Keratinocyte (primary cell): ENCODE measurements around the gene ABL1. TPM values are rescaled to one million over a fixed set of nuclear protein-coding genes. Genes with fewer than 3 reads are reported as not detected.

Source experiments
- DNase-seq: peaks from one replicate; pipeline ENCODE4 v3.0.0-alpha.2; 2011; ENCODE audit warnings: low read depth, missing footprints, low spot score
- FAIRE-seq: peaks from 2 replicates; lab custom pipeline; 2011; peaks lifted over from hg19 to GRCh38; lab: Jason Lieb, UNC
- H2AFZ ChIP-seq: 2 replicates; pipeline ENCODE4 v1.6.0; 2012; ENCODE audit warnings: low read length, control low read depth, inconsistent platforms; ENCODE audit not compliant: control insufficient read depth
- H3K27ac ChIP-seq: 2 replicates; pipeline ENCODE4 v1.5.1; 2011; ENCODE audit warnings: low read length; ENCODE audit not compliant: control insufficient read depth, insufficient read depth
- H3K27me3 ChIP-seq: 3 replicates; pipeline ENCODE4 v1.6.0; 2011; ENCODE audit warnings: low read length; ENCODE audit not compliant: control insufficient read depth, insufficient read depth; ENCODE audit errors: extremely low read depth
- H3K36me3 ChIP-seq, 2 experiments: 2 replicates in 1 of 2; 3 replicates in 1 of 2; pipeline ENCODE4 v1.5.1; 2011; ENCODE audit warnings: low read length in 2 of 2, mild to moderate bottlenecking in 1 of 2; ENCODE audit not compliant: control insufficient read depth in 2 of 2, insufficient read depth in 2 of 2; ENCODE audit errors: extremely low read depth in 1 of 2
- H3K4me1 ChIP-seq: 3 replicates; pipeline ENCODE4 v1.5.1; 2011; ENCODE audit warnings: low read length; ENCODE audit not compliant: control insufficient read depth, insufficient read depth; ENCODE audit errors: extremely low read depth
- H3K4me2 ChIP-seq: 3 replicates; pipeline ENCODE4 v1.6.0; 2011; ENCODE audit warnings: low read depth, low read length; ENCODE audit not compliant: control insufficient read depth, insufficient read depth; ENCODE audit errors: extremely low read depth
- H3K4me3 ChIP-seq, 3 experiments: fragments of 200-600 bp in 1 of 3; sonication (generic) in 1 of 3; 2 replicates in 2 of 3; 3 replicates in 1 of 3; pipeline ENCODE4 v1.5.1; 2011 to 2016; ENCODE audit warnings: low read length in 3 of 3, mild to moderate bottlenecking in 3 of 3, control low read depth in 2 of 3, inconsistent platforms in 1 of 3, low read depth in 1 of 3, mixed read lengths in 1 of 3, mixed run types in 1 of 3, moderate library complexity in 1 of 3; ENCODE audit not compliant: control insufficient read depth in 2 of 3, insufficient read depth in 2 of 3; ENCODE audit errors: extremely low read depth in 1 of 3
- H3K79me2 ChIP-seq: 2 replicates; pipeline ENCODE4 v1.6.0; 2012; ENCODE audit warnings: low read length; ENCODE audit not compliant: control insufficient read depth, insufficient read depth
- H3K9ac ChIP-seq: 3 replicates; pipeline ENCODE4 v1.6.0; 2011; ENCODE audit warnings: low read length; ENCODE audit not compliant: control insufficient read depth, insufficient read depth; ENCODE audit errors: extremely low read depth
- H3K9me1 ChIP-seq: 3 replicates; pipeline ENCODE4 v1.6.0; 2011; ENCODE audit warnings: low read length; ENCODE audit not compliant: control insufficient read depth, insufficient read depth; ENCODE audit errors: extremely low read depth
- H3K9me3 ChIP-seq: 2 replicates; pipeline ENCODE4 v1.5.1; 2012; ENCODE audit warnings: low read depth, low read length; ENCODE audit not compliant: control insufficient read depth
- H4K20me1 ChIP-seq: 3 replicates; pipeline ENCODE4 v1.6.0; 2011; ENCODE audit warnings: low read length; ENCODE audit not compliant: control insufficient read depth, insufficient read depth; ENCODE audit errors: extremely low read depth
- CTCF ChIP-seq, 3 experiments: IDR thresholded peaks in 1 of 3; conservative IDR thresholded peaks in 1 of 3; optimal IDR thresholded peaks in 1 of 3; 2 replicates in 2 of 3; 3 replicates in 1 of 3; pipeline versions ENCODE3 to v1.5.1; 2011; ENCODE audit warnings: low read length in 3 of 3, mild to moderate bottlenecking in 3 of 3, moderate library complexity in 2 of 3, control low read depth in 1 of 3, inconsistent platforms in 1 of 3; ENCODE audit not compliant: insufficient read depth in 2 of 3; ENCODE audit errors: extremely low read depth in 1 of 3
- EZH2 ChIP-seq: IDR thresholded peaks from one replicate; pipeline ENCODE4 v1.6.1; 2012; ENCODE audit warnings: inconsistent platforms, mild to moderate bottlenecking, low read length, moderate library complexity
- dilution Hi-C: fragments of 300-500 bp; cut with MboI; formaldehyde crosslinking; loops from one replicate; pipeline ENCODE4 v1.7.0; 2020; ENCODE audit warnings: low sequenced_read_pairs; ENCODE audit not compliant: extremely low pct_ligation_motif_present
- polyA plus RNA-seq, 5 experiments: library from polyadenylated mRNA; depleted of rRNA in 3 of 5; stranded (reverse) in 3 of 5; stranded (forward) in 1 of 5; unstranded in 1 of 5; fragments of >200 nt; gene quantifications; 1 replicate in 1 of 5; 2 replicates in 3 of 5; 3 replicates in 1 of 5; pipeline versions ENCODE4 v1.2.1 to v1.2.3, GENCODE V29; 2011 to 2012; ENCODE audit warnings: missing spikeins in 2 of 5, low read depth in 1 of 5, low replicate concordance in 1 of 5

Gene ABL1
- polyA plus RNA-seq, 1 donor (not counting 4 experiments of a cell fraction or from before 2014, with no cell fraction given) = 17.0 TPM

- Histone ChIP-seq H3K36me3 (no peaks in the 10 kb centered on the region), H3K27me3 (no peaks in the 10 kb centered on the region), H3K9me3 (no peaks in the 10 kb centered on the region), H3K79me2 (peaks cover 49% of the 10 kb centered on the region), H3K4me1 (peaks cover 23% of the 10 kb centered on the region), H4K20me1 (no peaks in the 10 kb centered on the region), H3K27ac (peak overlapping the region; percentile 78), H3K9me1 (no peaks in the 10 kb centered on the region), H3K9ac (peak overlapping the region; percentile 91), H3K4me2 (peak overlapping the region; percentile 79), H2AFZ (peak overlapping the region; percentile 38), H3K4me3 (peak overlapping the region; percentile 60 to 84 (median 79))
- no peak for DNase-seq
- dilution Hi-C loops = no loop called here
- no peak for FAIRE-seq
- TF ChIP-seq CTCF (optimal IDR thresholded peaks at IDR 0.05 in 1 of 3, IDR thresholded peaks at IDR 0.05 in 1 of 3, conservative IDR thresholded peaks at IDR 0.05 in 1 of 3; ENCODE audit: extremely low read depth in 1 of 3, insufficient read depth in 2 of 3, low read length in 3 of 3) = no peak
- TF ChIP-seq EZH2 = no peak
Measured at GRCh38 chr9:130835441-130836298, 616 bp downstream of the ABL1 start.

GRCh38 chr9:130837002-130837511, 2.0 kb downstream of the ABL1 start:
- FAIRE-seq = no peak
- Histone ChIP-seq H3K9me3 (no peaks in the 10 kb centered on the region), H4K20me1 (no peaks in the 10 kb centered on the region), H3K79me2 (peaks cover 61% of the 10 kb centered on the region), H3K27me3 (no peaks in the 10 kb centered on the region), H3K4me3 (peak overlapping the region in 2 of 3 experiments; percentile 36 to 51), H3K9ac (no peak overlapping the region), H3K4me1 (peaks cover 23% of the 10 kb centered on the region), H3K27ac (no peak overlapping the region), H3K9me1 (no peaks in the 10 kb centered on the region), H2AFZ (no peak overlapping the region), H3K36me3 (no peaks in the 10 kb centered on the region), H3K4me2 (peak overlapping the region; percentile 79)
- no peak for DNase-seq
- dilution Hi-C loops = no loop called here
- TF ChIP-seq CTCF (optimal IDR thresholded peaks at IDR 0.05 in 1 of 3, IDR thresholded peaks at IDR 0.05 in 1 of 3, conservative IDR thresholded peaks at IDR 0.05 in 1 of 3; ENCODE audit: extremely low read depth in 1 of 3, insufficient read depth in 2 of 3, low read length in 3 of 3) = no peak
- TF ChIP-seq EZH2 = no peak
